DMS53 treated with DMSO at 0.1 percent for 48 hours (cell line): Measurements from ENCODE around the gene SEC14L5.
"Not testable (repeated sequence)": the region's sequence is repeated elsewhere in the genome, so short reads cannot be mapped to it uniquely, and the experiment has no call there.

Experiments
- DNase-seq: peaks from one replicate; lab custom pipeline; 2025; ENCODE audit not compliant: unreplicated experiment; lab: John Stamatoyannopoulos, UW

SEC14L5 gene

DNA sequence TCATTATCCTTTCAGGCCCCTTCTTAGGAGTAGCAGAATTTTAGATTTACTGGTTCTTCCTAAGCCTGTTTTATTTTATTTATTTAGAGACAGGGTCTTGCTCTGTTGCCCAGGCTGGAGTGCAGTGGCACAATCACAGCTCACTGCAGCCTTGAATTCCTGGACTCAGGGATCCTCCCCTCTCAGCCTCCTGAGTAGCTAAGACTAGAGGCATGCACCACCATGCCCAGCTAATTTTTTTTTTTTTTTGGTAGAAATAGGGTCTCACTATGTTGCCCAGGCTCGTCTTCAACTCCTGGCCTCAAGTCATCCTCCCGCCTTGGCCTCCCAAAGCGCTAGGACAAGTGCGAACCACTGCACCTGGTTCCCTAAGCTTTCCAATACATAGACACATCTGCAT lies 28.5 kb upstream of the SEC14L5 start:
- not testable (repeated sequence) for DNase-seq

DNA sequence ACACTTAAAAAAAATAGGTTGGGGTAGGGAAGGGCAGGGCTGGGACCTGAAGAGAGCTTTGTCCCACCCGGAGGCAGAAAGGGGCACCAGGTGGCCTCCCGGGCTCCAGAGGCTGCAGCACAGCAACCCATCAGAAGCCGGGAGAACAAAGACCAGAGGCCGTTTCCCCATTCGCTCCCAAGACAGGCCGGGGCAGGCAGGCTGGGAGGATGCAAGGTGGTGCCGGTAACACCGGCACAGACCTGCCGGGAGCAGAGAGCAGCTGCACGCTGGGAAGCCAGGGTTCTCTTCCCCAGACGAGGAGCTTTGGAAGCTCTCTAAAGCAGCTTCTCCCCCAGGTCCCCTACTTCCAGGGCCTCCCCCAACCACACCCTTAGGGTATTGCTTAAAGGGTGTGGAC lies 26.7 kb upstream of the SEC14L5 start:
- no peak for DNase-seq

DNA sequence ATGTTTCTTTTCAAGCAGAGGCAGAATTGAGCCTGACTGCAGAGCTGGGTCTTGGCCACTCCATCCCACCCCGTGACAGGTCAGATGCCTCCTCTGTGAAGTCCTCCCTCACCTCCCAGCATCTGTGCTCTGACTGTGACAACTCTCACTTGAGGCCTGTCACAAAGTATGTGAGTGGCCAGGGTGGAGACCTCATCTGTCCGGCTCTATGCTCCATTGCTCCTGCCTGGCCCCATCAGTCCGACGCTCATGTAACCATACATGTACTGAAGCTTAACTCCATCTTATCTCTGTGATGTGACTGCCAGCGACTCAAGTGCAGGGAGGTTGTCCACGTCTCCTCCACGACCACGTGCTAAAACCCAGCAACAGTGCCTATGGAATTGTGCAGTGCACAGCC lies 24.7 kb upstream of the SEC14L5 start:
- DNase-seq: no peak

DNA sequence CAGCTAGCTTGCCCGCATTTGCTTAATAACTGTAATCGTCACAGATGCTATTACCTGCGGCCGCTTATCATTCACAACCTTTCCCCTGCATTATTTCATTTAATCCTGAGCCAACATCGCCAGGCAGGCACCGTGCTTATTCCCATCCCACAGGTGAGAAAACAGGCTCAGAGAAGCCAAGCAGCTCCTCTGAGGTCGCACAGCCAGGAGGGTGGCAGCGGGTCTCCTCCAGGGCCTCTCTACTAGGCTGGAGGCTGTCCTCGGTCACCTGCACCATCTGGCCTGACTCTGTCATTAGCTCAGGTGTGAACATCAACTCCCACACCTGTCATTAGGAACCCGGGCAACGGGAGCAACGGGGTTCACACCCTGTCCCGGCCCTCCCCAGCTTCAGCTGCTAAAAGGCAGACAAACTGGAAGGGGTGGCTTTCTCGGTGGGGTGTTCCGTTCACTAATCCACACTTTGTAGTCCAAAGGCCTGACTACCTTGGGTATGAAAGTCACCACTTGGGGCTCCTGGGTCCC lies 24.2 kb upstream of the SEC14L5 start:
- DNase-seq: no peak

DNA sequence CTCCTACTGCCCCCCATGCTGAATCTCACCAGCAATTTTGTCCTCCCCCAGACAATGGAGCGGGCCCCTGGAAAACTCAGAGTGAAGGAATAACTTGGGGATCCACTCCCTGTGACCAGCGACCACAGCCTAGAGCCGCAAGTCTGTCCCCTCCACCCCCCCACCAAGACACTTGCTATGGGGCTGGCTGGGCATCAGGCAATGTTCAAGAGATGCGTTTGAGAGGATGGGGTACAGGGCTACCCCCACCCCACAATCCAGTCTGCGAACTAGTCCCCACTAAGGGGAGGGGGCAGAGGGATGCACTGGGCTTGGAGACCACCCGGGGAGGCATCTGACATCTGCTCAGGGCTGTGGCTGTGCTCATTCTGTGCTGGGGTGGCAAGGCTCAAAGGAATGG lies 23.5 kb upstream of the SEC14L5 start:
- DNase-seq: no peak

DNA sequence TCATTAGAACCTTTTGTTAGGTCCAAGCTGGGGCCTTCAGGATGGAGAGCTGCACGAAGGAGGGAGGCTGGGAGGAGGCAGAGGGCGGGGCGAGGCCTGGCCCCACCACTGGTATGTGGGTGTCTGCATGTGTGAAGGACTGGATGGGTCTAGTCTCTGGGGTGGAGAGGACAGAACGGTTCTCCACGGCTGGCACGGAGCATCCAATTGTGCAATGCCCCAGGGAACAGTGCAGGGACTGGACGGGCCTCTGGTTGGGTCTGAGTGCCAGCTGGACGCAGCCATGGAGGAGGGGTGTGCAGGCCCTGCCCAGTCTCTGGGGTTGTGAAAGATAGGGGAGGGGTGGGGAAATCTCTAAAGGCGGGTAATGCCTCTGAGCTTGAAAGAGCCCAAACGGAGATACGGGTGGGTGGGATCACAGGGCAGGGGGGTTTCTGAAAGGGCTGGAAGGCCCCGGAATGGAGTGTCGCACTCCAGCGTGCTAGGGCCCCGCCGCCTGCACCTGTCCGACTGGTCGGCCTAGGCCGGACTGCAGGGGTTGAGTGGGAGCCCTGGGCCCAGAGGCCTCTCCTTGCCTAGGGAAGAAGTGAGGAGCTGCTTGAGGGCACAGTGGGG lies 22.8 kb upstream of the SEC14L5 start:
- no peak for DNase-seq

DNA sequence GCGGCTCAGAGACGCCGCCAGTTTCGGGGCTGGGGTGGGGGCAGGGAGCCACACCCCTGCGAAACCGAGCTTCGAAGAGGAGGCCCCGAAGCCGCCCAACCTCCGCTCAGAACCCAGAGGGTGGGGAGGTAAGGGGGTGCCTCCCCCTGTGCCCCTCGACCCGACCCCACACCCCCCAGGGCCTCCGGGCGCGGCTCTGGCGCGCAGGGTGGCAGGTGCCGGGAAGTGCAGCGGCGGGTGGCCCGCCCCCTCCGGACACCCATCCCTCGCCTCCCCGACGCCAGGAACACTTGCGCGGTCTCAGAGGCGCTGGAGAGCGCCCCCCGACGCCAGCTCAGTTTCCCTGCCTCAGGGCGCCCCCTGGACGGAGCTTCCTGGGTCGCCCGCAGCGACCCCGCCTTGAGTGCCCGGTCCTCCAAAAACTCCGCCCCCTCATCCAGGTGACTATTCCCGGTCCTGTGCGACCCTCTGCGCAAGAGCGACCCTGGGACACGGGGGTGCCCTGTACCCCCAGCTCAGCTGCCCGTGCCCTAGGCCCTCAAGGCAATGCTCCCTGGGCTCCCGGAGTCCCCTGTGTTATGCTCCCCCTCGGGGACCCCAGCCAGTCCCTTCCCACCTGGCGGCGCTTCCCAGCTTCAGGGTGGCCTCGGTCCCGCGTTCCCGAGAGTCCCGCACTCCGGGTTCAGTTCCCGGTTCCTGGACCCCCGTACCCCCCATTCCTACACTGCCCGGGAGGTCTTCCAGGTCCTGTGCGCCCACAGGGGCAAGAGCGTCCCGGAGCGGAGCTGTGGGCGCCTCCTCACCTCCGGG lies 21.7 kb upstream of the SEC14L5 start:
- peak; percentile 6 for DNase-seq

DNA sequence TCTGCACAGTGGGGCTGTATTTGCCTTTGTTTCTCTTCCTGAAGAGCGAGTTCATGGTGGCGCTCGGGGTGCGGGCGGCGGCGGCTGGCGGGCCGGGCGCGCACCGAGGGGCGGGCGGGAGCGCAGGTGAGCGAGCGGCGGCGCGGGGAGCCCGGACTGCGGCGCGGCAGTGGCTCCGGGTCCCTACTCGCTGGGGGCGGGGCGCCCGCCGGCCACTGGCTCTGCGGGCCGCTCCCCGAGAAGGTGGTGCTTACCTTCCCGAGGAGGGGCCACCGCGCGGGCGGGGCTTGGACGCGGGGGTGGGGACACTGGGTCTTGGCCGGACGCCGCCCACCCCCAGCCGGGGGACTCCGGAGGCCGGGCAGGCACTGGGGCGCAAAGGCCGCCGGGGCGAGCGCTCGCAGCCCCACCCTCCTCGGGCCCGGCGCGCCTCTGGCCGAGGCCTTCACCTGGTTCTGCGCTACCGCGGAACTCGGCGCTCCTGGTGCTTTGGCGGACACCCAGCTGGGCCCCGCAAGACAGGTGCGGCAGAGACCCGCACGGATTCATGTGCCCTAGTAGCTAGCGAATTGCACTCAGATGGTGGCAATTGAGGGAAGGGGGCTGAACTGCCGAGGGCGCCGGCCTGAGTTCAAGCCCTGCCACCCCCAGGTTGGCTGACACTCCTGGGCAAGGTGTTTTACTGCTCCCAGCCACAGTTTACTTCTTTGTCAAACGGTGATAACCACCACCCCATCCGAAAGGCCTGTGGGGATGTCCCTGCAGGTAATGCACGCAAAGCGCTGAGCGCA lies 20.9 kb upstream of the SEC14L5 start, which contains the start of gene PPL:
PPL (minus strand) TSS at position 158 of the 791 bp plus-strand sequence; CDS start at position 55, 103 bp downstream.
- peak; percentile 76 for DNase-seq

DNA sequence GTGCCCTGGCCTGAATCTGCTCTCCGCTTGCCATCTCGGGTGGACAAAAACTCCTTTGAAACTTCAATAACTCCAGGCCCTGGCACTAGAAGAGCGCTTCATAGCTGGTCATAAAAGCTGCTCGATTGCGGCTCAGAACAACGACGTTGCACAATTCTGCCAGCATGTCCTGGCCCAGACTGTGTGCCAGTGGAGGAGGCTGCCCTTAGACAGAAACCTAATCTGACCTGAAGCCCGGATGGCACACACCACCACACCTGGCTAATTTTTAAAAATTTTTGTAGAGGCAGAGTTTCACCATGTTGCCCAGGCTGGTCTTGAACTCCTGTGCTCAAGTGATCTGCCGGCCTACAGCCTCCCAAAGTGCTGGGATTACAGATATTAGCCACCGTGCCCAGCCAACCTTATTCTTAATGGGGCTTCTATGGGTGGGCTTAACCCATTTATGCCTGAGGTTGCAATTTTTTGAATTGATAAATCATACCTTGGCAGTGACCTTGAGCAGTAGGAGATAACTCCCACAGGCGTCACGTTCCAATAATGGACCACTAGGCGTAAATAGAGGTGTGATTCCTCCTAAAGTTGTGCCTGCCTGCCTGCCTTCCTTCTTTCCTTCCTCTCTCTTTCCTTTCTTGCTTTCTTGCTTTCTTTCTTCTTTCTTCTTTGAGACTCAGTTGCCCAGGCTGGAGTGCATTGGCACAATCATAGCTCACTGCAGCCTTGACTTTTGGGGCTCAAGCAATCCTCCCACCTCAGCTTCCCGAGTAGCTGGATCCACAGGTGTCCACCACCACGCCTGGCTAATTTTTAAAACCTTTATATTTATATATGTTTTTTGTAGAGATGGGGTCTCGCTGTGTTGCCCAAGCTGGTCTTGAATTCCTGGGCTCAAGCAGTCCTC lies 20.1 kb upstream of the SEC14L5 start:
- DNase-seq: no peak

DNA sequence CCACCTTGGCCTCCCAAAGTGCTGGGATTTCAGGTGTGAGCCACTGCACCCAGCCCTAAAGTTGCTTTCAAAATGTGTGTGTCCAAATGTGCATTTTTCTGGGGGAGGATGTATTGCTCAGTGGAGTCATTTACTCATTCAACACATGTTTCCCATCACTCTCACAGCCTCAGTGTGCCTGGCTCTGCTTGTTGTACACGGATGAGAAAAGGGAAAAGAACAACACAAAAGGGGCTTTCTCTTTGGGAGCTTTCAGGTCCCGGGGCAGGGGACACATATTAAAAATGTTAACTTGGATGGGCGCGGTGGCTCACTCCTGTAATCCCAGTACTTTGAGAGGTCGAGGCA lies 19.5 kb upstream of the SEC14L5 start:
- DNase-seq: no peak

DNA sequence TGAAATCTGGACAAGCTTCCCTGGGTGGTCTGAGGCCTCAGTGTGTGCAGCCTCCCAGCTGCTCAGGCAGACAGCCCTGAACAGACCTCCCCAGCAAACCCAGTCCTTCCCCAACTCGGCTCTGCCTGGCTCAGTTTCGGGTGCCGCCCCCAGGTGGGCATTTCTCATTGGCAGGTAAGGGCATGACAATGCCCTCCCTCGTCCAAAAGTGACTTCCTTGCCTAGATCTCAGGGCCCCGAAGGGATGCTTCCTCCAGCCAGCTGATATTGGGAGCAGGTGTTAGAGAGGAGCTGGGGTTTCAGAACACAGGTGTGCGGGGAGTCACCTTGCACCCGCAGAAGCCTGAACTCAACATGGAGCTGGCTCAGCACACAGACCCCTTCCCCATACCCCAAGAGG lies 17.4 kb upstream of the SEC14L5 start:
- no peak for DNase-seq

DNA sequence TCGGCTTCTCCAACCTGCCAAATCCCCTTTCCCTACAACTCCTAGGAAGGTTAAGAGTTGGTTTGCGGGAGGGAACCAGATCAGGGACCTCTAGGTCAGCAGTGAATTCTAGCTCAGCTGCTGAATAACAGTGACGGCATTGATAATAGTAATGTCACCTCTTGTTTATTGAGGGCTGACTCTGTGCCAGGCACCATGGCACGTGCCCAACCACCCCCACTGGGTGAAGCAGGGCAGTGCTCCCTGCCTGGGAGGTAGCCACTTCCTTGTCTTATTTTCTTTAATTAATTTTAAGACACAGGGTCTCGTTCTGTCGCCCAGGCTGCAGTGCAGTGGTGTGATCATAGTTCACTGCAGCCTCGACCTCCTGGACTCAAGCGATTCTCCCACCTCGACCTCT lies 15.6 kb upstream of the SEC14L5 start:
- DNase-seq: no peak

DNA sequence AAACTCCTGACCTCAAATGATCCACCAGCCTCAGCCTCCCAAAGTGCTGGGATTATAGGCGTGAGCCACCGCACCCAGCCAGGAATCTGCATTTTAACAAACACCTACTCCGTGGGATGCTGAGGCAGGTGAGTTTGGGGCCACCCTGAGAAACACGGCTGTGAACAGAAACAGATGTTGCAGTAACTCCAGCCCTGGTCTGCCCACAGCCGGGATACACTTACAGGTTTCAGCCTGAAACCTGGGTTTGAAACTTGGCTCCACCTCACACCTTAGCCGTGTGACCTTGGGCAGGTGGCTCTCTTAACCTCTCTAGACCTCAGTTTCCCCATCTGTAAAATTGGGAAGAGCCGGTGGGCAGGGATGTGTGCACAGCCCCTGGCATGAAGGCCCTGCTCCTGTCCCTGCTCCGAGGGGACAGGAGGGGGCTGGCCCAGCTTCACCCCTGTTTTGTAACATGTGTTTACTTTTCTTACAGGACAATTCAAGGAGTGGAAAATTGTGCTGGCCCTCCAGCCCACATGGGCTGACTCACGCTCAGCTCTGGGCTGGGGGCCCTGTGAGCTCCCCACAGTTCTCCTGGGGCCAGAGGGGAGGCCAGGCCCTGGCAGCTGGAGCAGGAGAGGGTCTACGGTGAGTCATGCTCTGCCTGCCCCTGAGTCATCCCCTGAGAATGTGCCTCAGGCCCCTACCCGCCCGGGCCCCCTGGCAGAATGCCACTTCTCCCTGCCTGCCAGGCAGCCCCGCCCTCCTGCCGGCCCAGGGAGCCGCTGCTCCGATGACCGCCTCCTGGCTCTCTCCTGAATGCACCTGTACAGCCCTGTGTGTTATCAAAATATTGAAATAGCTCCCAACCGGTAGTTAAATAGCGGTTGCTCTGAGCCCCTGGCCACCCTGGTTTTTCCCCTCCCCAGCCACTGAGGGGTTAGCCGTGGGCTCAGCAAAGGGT lies 13.5 kb upstream of the SEC14L5 start:
- peak; percentile 83 for DNase-seq

DNA sequence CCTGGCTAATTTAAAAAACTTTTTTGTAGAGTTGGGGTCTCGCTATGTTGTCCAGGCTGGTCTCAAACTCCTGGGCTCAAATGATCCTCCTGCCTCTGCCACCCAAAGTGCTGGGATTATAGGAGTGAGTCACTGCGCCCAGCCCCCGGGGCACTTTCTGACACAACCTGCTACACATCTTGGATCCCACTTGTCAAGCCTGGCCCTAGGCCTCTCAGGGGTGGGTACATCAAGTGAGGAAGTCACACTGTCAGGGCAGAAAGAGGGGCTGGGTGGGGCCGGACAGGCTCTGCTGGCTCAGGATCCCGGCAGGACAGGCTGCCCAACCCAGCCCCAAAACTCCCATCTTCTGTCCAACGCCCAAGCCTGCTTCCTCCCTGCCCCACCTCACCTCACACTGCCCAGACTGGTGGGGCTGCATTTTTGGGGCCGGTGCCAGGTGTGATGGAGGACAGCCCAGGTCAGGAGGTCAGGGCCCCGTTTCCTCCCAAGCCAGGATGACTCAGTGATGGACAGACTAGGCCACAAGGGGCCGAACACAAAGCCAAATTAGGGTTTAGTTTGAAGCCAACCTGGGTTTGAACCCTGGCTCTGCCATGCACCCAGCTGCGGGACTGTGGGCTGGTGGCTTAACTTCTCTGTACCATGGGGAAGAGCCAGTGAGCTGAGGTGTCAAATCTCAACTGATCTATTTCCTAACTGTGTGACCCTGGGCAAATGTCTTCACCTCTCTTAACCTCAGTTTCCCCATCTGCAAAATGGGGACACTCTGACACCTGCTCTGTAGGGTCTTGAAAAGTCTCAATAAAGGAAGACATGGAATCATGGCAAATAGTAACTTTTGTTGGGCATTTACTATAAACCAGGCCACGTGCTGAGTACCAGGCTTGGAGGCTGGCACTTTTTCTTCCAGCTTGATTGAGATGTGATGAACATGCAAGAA lies 12.3 kb upstream of the SEC14L5 start:
- DNase-seq: no peak

DNA sequence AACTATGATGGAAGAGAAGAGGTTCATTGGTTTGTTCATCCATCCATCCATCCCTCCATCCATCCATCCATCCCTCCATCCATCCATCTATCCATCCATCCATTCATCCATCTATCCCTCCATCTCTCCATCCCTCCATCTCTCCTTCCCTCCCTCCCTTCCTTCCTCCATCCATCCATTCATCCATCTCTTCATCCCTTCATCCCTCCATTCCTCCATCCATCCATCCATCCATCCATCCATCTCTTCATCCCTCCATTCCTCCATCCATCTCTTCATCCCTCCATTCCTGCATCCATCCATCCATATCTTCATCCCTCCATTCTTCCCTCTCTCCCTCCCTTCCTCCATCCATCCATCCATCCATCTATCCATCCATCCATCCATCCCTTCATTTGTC lies 11.2 kb upstream of the SEC14L5 start:
- DNase-seq: no peak

DNA sequence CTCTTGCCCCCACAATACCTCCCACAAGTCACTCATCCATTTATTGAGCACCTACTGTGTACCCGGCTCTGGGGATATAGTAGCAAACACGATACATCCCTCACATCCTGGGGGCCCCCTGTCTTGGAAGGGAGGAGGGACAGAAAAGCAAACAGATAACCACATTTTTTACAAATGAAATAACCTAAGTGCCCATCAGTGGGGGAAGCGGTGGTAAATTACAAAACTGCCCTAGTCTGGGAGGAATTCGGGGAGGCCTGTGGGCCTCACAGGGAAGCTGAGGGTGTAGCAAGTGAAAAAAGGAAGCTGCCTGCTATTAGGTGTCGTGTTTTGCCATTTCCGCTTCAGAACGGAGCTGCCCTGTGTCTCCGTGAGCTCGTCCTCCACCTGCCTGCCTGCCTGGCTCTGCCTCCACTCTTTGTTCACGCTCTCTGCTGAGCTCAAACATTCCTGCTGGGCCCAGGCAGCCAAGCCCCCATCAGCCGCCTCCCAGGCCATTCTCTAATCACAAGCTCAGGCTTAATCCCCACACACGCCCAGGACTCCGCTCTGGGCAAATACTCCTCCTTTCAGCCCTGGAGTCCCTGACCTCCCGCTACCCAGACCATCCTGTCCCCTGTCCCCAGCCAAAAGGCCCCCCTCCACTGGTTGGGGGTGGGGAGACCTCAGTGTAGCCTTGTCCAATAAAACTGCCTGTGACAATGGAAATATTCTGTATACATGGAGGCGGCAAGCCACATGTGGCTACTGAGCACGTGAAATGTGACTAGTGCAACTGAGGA lies 10.2 kb upstream of the SEC14L5 start:
- DNase-seq: no peak

DNA sequence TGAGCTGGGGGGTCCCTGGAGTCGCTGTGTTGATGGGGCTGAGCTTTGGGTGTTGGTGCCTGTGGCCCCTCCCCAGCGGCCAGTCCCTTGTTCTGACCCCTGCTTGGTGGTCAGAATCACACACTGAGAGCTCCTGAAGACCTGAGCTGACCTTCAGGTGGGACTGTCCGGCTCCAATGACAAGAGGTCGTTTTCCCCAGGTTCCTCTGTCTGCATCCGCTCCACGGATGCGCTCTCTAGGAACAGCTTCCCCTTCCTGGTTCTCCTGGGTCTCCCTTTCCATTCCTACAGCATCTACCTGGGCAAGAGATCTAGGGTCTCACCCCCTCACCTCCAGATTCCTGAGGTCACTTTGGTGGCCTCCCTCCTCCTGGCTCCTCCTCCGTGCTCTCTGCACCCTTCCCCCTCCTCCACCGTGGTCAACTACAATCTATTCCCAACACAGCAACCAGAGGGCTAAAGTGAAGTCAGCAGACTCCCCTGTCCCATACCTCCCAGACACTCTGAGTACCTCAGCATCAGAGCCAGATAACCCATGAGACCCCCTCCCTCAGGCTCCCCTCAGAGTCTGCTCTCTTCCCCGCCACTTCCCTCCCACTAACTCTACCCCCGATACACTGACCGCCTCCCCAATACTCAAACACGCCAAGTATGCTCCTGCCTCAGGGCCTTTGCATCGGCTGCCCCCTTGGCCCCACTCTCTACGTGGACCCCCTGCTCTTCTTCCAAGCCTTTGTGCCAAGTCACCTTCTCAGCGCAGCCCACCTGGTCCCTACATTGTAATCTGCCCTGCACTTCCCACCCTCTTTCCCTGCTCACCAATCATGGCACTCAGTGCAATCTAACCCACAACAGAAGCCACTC lies 9.0 kb upstream of the SEC14L5 start:
- no peak for DNase-seq
